ENCODE data around the gene HHIPL1. TPM values are rescaled to one million over a fixed set of nuclear protein-coding genes. Genes with fewer than 3 reads are reported as not detected.

HHIPL1 gene
- total and polyA plus RNA-seq, 2 of the 8 experiments (the other 6 are each of a cell fraction or from before 2014, with no cell fraction given) = 1.5 to 2.6 TPM

DNA sequence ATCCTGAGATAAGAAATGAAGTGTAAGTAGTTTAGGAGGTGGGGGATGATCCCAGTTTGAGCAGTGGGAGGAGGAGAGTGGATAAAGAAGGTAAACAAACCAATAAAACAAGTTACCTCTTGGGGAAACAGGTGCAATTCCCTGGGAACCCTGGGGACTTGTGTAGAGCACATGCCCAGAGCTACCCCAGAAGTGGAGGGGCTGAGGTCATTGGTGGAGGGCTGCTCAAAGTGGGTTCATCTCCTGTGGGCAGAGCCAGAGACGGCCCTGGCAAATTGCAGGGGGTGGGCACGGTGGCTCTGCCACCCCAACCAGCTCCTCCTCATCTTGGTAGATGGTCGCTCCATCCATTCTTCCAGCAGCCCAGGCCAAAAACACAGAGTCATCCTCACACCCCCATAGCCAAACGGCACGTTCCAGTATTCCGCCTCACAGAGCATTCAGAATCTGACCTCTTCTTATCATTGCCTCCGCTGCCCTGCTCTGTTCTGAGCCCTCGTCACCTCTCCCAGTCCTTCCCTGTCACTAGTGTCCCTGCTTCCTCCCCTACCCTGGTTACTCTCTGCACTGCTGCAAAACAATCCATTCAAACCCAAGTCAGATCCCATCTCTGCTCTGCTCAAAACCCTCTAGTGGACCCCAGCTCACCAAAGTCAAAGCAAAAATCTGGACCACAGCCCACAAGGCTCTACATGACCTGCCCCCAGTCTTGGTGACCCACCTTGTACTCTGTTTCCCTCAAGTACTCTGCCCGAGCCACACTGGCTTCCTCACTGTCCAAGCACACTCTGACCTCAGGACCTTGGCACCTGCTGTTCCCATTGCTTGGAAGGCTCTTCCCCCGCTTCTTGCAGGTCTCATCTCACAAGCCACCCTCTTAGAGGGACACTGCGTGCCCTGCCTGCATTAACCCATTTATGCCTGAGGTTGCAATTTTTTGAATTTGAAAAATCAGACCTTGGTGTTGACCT lies 44.6 kb downstream of the HHIPL1 start (continued):
- TF ChIP-seq NANOG (IDR thresholded peaks at IDR 0.05; ENCODE audit: insufficient read depth, low read depth, low read length, poor library complexity, severe bottlenecking) (no peak), SIRT6 (IDR thresholded peaks at IDR 0.05; ENCODE audit: low read length) (no peak), ZNF274 (IDR thresholded peaks at IDR 0.05; ENCODE audit: borderline replicate concordance, extremely low read depth, low read length) (no peak), SP1 (IDR thresholded peaks at IDR 0.05; ENCODE audit: low read depth, low read length) (no peak), KDM5A (IDR thresholded peaks at IDR 0.05; ENCODE audit: low read length) (no peak), USF2 (IDR thresholded peaks at IDR 0.05; ENCODE audit: low read length) (no peak), ASH2L (IDR thresholded peaks at IDR 0.05; ENCODE audit: low read length) (no peak)
- TF ChIP-seq, protein P1, sequence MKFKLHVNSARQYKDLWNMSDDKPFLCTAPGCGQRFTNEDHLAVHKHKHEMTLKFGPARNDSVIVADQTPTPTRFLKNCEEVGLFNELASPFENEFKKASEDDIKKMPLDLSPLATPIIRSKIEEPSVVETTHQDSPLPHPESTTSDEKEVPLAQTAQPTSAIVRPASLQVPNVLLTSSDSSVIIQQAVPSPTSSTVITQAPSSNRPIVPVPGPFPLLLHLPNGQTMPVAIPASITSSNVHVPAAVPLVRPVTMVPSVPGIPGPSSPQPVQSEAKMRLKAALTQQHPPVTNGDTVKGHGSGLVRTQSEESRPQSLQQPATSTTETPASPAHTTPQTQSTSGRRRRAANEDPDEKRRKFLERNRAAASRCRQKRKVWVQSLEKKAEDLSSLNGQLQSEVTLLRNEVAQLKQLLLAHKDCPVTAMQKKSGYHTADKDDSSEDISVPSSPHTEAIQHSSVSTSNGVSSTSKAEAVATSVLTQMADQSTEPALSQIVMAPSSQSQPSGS (IDR thresholded peaks at IDR 0.05; ENCODE audit: low read length) = no peak

Data from H1 (cell line).